Keratinocyte (primary cell): Measurements from ENCODE around the gene NOX5.

Source experiments
- EZH2 ChIP-seq: IDR thresholded peaks from one replicate; pipeline ENCODE4 v1.6.1; 2012; ENCODE audit warnings: inconsistent platforms, mild to moderate bottlenecking, low read length, moderate library complexity
- TF ChIP-seq, protein P1 (sequence below), 3 experiments: IDR thresholded peaks in 1 of 3; conservative IDR thresholded peaks in 1 of 3; optimal IDR thresholded peaks in 1 of 3; 2 replicates in 2 of 3; 3 replicates in 1 of 3; pipeline versions ENCODE3 to v1.5.1; 2011; ENCODE audit warnings: low read length in 3 of 3, mild to moderate bottlenecking in 3 of 3, moderate library complexity in 2 of 3, control low read depth in 1 of 3, inconsistent platforms in 1 of 3; ENCODE audit not compliant: insufficient read depth in 2 of 3; ENCODE audit errors: extremely low read depth in 1 of 3

DNA sequence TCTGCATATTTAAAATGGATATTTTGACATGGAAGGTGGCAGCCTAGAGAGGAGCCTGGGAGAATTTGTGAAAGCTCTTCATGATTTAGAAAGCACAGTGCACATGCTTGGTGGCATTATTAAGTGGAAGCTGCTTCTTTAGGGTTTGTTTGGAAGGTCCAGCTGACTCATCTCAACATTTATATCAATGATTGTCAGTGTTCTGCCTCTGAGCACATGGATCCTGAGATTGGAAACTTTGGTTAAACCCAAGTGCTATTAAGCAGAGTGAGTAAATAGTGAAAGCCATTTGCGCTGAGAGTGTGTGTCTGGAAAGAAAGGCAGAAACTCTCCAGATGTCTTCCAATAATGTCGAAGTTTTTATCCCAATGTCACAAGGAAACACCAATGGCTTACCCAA, 7.4 kb downstream of the NOX5 start:
- TF ChIP-seq, protein P1, sequence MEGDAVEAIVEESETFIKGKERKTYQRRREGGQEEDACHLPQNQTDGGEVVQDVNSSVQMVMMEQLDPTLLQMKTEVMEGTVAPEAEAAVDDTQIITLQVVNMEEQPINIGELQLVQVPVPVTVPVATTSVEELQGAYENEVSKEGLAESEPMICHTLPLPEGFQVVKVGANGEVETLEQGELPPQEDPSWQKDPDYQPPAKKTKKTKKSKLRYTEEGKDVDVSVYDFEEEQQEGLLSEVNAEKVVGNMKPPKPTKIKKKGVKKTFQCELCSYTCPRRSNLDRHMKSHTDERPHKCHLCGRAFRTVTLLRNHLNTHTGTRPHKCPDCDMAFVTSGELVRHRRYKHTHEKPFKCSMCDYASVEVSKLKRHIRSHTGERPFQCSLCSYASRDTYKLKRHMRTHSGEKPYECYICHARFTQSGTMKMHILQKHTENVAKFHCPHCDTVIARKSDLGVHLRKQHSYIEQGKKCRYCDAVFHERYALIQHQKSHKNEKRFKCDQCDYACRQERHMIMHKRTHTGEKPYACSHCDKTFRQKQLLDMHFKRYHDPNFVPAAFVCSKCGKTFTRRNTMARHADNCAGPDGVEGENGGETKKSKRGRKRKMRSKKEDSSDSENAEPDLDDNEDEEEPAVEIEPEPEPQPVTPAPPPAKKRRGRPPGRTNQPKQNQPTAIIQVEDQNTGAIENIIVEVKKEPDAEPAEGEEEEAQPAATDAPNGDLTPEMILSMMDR (optimal IDR thresholded peaks at IDR 0.05 in 1 of 3, IDR thresholded peaks at IDR 0.05 in 1 of 3, conservative IDR thresholded peaks at IDR 0.05 in 1 of 3; ENCODE audit: extremely low read depth in 1 of 3, insufficient read depth in 2 of 3, low read length in 3 of 3) = no peak
- TF ChIP-seq EZH2 = no peak
